Adipose tissue (tissue), 3 donors: ENCODE data around the gene GARRE1. TPM values are rescaled to one million over a fixed set of nuclear protein-coding genes. Genes with fewer than 3 reads are reported as not detected.
"Not testable (repeated sequence)": the region's sequence is repeated elsewhere in the genome, so short reads cannot be mapped to it uniquely, and the experiment has no call there.

Source experiments
- H3K27ac ChIP-seq: one replicate; pipeline ENCODE4 v1.5.1; 2013; ENCODE audit warnings: low read depth, low read length
- WGBS, 3 donors: extraction: QIAGEN DNeasy Blood & Tissue Kit; methylation state at CpG; one replicate each; pipeline ENCODE4 v1.1.7; 2013; 5-methylcytosine and 5-hydroxymethylcytosine counted together
- polyA plus RNA-seq, 3 donors: library from polyadenylated mRNA; stranded (reverse); fragments of 200-250 nt; gene quantifications; one replicate each; pipeline ENCODE4 v1.2.3, GENCODE V29; 2013
- donor health status: healthy with polysubstance abuse.
- donor health status: Bipolar disorder and iron deficiency.
- donor health status: healthy.

The GARRE1 gene
- polyA plus RNA-seq, 3 donors, result 6.7 to 17.7 (median 14.2) TPM

- 64 to 86% (median 71%) methylated on average over 1 of the region's 1 CpG for WGBS, 3 donors
- no peak overlapping the region for H3K27ac ChIP-seq
Observed at GRCh38 chr19:34228347-34228746, 26.0 kb upstream of the GARRE1 start.

- no peak overlapping the region for H3K27ac ChIP-seq
- WGBS, 3 donors, result 93 to 97% (median 96%) methylated on average over 3 of the region's 3 CpGs
Observed at GRCh38 chr19:34228762-34229161, 25.6 kb upstream of the GARRE1 start.

- WGBS, 3 donors, result 93 to 97% (median 95%) methylated on average over 4 of the region's 4 CpGs
- H3K27ac ChIP-seq, result no peak overlapping the region
Observed at GRCh38 chr19:34229721-34230120, 24.6 kb upstream of the GARRE1 start.

- no peak overlapping the region for H3K27ac ChIP-seq
- WGBS, 3 donors, result 91 to 93% (median 93%) methylated on average over 10 of the region's 10 CpGs
Observed at GRCh38 chr19:34230820-34231219, 23.5 kb upstream of the GARRE1 start.

- 85 to 92% (median 89%) methylated on average over 4 of the region's 4 CpGs for WGBS, 3 donors
- H3K27ac ChIP-seq, result no peak overlapping the region
Observed at GRCh38 chr19:34231439-34231838, 22.9 kb upstream of the GARRE1 start.

- 41 to 53% (median 45%) methylated on average over 11 of the region's 11 CpGs for WGBS, 3 donors
- no peak overlapping the region for H3K27ac ChIP-seq
Observed at GRCh38 chr19:34232566-34233481, 21.5 kb upstream of the GARRE1 start.

GRCh38 chr19:34235425-34235940, 18.9 kb upstream of the GARRE1 start:
- 92 to 99% (median 98%) methylated on average over 2 of the region's 2 CpGs for WGBS, 3 donors
- no peak overlapping the region for H3K27ac ChIP-seq

- 68 to 81% (median 78%) methylated on average over 18 of the region's 18 CpGs for WGBS, 3 donors
- H3K27ac ChIP-seq, result no peak overlapping the region
Observed at GRCh38 chr19:34236035-34236987, 18.0 kb upstream of the GARRE1 start.

GRCh38 chr19:34237283-34237682, 17.1 kb upstream of the GARRE1 start:
- no peak overlapping the region for H3K27ac ChIP-seq
- WGBS, 3 donors, result 64 to 98% (median 92%) methylated on average over 3 of the region's 3 CpGs

- H3K27ac ChIP-seq, result no peak overlapping the region
- 99 to 100% (median 99%) methylated on average over 4 of the region's 4 CpGs for WGBS, 3 donors
Observed at GRCh38 chr19:34237939-34238338, 16.4 kb upstream of the GARRE1 start.

GRCh38 chr19:34241513-34242337, 12.6 kb upstream of the GARRE1 start:
- WGBS, 3 donors, result 51 to 88% (median 87%) methylated on average over 13 of the region's 13 CpGs
- no peak overlapping the region for H3K27ac ChIP-seq

- not testable (repeated sequence) for H3K27ac ChIP-seq
- 95 to 96% (median 95%) methylated on average over 10 of the region's 10 CpGs for WGBS, 3 donors
Observed at GRCh38 chr19:34243138-34243875, 11.0 kb upstream of the GARRE1 start.

- H3K27ac ChIP-seq, result no peak overlapping the region
- 88 to 89% (median 89%) methylated on average over 17 of the region's 17 CpGs for WGBS, 3 donors
Observed at GRCh38 chr19:34243876-34244578, 10.3 kb upstream of the GARRE1 start.

GRCh38 chr19:34244611-34245299, 9.6 kb upstream of the GARRE1 start:
- no peak overlapping the region for H3K27ac ChIP-seq
- 59 to 80% (median 79%) methylated on average over 13 of the region's 13 CpGs for whole genome bisulfite sequencing, 3 donors

- no peak overlapping the region for H3K27ac ChIP-seq
- 69 to 87% (median 72%) methylated on average over 4 of the region's 4 CpGs for WGBS, 3 donors
Observed at GRCh38 chr19:34246340-34246739, 8.0 kb upstream of the GARRE1 start.

- H3K27ac ChIP-seq, result no peak overlapping the region
- WGBS, 3 donors, result 82 to 92% (median 91%) methylated on average over 4 of the region's 4 CpGs
Observed at GRCh38 chr19:34248941-34249340, 5.4 kb upstream of the GARRE1 start.
